ENCODE results near the gene TRAM2. TPM values are rescaled to one million over a fixed set of nuclear protein-coding genes. Genes with fewer than 3 reads are reported as not detected.

TRAM2 gene
- total and polyA plus RNA-seq, 2 of the 13 experiments (the other 11 are each of a cell fraction or from before 2014, with no cell fraction given) = 49.1 to 72.5 TPM

- TF ChIP-seq ZNF609 (CRISPR knock-in tag; IDR thresholded peaks at IDR 0.05; ENCODE audit: borderline replicate concordance) = no peak
- TF ChIP-seq RXRA (CRISPR knock-in tag; IDR thresholded peaks at IDR 0.05) = peak; percentile 67; the same call in 1 of the 2 replicates
- no peak for TF ChIP-seq ZSCAN31 (CRISPR knock-in tag; IDR thresholded peaks at IDR 0.05; ENCODE audit: low read depth)
- TF ChIP-seq, protein P1, sequence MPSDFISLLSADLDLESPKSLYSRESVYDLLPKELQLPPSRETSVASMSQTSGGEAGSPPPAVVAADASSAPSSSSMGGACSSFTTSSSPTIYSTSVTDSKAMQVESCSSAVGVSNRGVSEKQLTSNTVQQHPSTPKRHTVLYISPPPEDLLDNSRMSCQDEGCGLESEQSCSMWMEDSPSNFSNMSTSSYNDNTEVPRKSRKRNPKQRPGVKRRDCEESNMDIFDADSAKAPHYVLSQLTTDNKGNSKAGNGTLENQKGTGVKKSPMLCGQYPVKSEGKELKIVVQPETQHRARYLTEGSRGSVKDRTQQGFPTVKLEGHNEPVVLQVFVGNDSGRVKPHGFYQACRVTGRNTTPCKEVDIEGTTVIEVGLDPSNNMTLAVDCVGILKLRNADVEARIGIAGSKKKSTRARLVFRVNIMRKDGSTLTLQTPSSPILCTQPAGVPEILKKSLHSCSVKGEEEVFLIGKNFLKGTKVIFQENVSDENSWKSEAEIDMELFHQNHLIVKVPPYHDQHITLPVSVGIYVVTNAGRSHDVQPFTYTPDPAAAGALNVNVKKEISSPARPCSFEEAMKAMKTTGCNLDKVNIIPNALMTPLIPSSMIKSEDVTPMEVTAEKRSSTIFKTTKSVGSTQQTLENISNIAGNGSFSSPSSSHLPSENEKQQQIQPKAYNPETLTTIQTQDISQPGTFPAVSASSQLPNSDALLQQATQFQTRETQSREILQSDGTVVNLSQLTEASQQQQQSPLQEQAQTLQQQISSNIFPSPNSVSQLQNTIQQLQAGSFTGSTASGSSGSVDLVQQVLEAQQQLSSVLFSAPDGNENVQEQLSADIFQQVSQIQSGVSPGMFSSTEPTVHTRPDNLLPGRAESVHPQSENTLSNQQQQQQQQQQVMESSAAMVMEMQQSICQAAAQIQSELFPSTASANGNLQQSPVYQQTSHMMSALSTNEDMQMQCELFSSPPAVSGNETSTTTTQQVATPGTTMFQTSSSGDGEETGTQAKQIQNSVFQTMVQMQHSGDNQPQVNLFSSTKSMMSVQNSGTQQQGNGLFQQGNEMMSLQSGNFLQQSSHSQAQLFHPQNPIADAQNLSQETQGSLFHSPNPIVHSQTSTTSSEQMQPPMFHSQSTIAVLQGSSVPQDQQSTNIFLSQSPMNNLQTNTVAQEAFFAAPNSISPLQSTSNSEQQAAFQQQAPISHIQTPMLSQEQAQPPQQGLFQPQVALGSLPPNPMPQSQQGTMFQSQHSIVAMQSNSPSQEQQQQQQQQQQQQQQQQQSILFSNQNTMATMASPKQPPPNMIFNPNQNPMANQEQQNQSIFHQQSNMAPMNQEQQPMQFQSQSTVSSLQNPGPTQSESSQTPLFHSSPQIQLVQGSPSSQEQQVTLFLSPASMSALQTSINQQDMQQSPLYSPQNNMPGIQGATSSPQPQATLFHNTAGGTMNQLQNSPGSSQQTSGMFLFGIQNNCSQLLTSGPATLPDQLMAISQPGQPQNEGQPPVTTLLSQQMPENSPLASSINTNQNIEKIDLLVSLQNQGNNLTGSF (CRISPR knock-in tag; IDR thresholded peaks at IDR 0.05) = no peak
- TF ChIP-seq ZFP36L1 (CRISPR knock-in tag; IDR thresholded peaks at IDR 0.05) = no peak
- no peak; the same call in 1 of the 2 replicates for TF ChIP-seq NR1H2 (CRISPR knock-in tag; IDR thresholded peaks at IDR 0.05; ENCODE audit: borderline replicate concordance, low read depth)
- peak; percentile 38 for TF ChIP-seq ZNF574 (CRISPR knock-in tag; IDR thresholded peaks at IDR 0.05)
- TF ChIP-seq ZNF598 (CRISPR knock-in tag; IDR thresholded peaks at IDR 0.05; ENCODE audit: borderline replicate concordance) = no peak
- TF ChIP-seq MTERF4 (CRISPR knock-in tag; IDR thresholded peaks at IDR 0.05) = peak; percentile 30; the same call in 1 of the 2 replicates
- no peak for TF ChIP-seq PHB2 (IDR thresholded peaks at IDR 0.05; ENCODE audit: partially characterized antibody)
- no peak for TF ChIP-seq RFXANK (CRISPR knock-in tag; IDR thresholded peaks at IDR 0.05)
- no peak for TF ChIP-seq NFIB (CRISPR knock-in tag; IDR thresholded peaks at IDR 0.05; ENCODE audit: borderline replicate concordance)
- no peak for TF ChIP-seq ZC3H4 (CRISPR knock-in tag; IDR thresholded peaks at IDR 0.05; ENCODE audit: borderline replicate concordance)
- TF ChIP-seq ZNF788 (CRISPR knock-in tag; IDR thresholded peaks at IDR 0.05; ENCODE audit: borderline replicate concordance) = peak; percentile 66; the same call in 1 of the 2 replicates
These were observed 59.2 kb downstream of the TRAM2 start (continued) for GRCh38 chr6:52517502-52518278.

All from HepG2 (cell line).